ENCODE results near the gene ZCCHC12.

GRCh38 chrX:118864063-118864635 is 40.5 kb downstream of the ZCCHC12 start:
- TF ChIP-seq NFATC3 (IDR thresholded peaks at IDR 0.05) (no peak), CEBPB (tag; IDR thresholded peaks at IDR 0.05) (no peak), KDM2B (CRISPR knock-in tag; IDR thresholded peaks at IDR 0.05) (no peak), MXD1 (CRISPR knock-in tag; IDR thresholded peaks at IDR 0.05; ENCODE audit: borderline replicate concordance, poor library complexity, severe bottlenecking) (no peak), ZNF23 (CRISPR knock-in tag; IDR thresholded peaks at IDR 0.05) (no peak), ZNF764 (CRISPR knock-in tag; IDR thresholded peaks at IDR 0.05; ENCODE audit: low read depth) (no peak), AFF4 (CRISPR knock-in tag; IDR thresholded peaks at IDR 0.05) (no peak), SMC3 (conservative IDR thresholded peaks at IDR 0.05; ENCODE audit: insufficient read depth, low read depth, low read length) (no peak)
